Sciatic nerve (tissue), 2 donors: ENCODE measurements around the gene MB21D2. TPM values are rescaled to one million over a fixed set of nuclear protein-coding genes. Genes with fewer than 3 reads are reported as not detected.
"Not testable (repeated sequence)": the region's sequence is repeated elsewhere in the genome, so short reads cannot be mapped to it uniquely, and the experiment has no call there.

Experiments
- ATAC-seq: fragments of 200-7000 bp; cut with Tn5 transposase; one replicate; pipeline ENCODE4 v1.9.1; 2020; ENCODE audit warnings: mild to moderate bottlenecking, moderate library complexity
- DNase-seq: peaks from one replicate; pipeline ENCODE4 v3.0.0-alpha.2; 2020; ENCODE audit warnings: low spot score
- intact Hi-C: fragments of 100-400 bp; cut with DNase I; formaldehyde crosslinking; loops from one replicate; pipeline ENCODE4 v1.14.2; 2022
- total RNA-seq: library from RNA; stranded (reverse); fragmentation: NEBNext Ultra II Directional; extraction: Animal tissue kit (Norgen Biotek cat#: 25700); gene quantifications from one replicate; pipeline ENCODE4 v1.2.1, GENCODE V29; 2021
- donor health status: DM: no; HTN: no; CAD: no.
- donor health status: DM: no; HTN: no; CAD: no.

MB21D2 gene
- total RNA-seq, 1 donor from 2014 or later = 7.8 TPM

DNA sequence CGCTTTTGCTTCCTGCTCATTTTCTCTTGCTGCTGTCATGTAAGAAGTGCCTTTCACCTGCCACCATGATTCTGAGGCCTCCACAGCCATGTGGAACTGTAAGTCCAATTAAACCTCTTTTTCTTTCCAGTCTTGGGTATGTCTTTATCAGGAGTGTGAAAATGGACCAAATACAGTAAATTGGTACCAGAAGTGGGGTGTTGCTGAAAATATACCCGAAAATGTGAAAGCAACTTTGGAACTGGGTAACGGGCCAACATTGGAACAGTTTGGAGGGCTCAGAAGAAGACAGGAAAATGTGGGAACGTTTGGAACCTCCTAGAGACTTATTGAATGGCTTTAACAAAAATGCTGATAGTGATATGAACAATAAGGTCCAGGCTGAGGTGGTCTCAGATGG, 143.3 kb downstream of the MB21D2 start:
- ATAC-seq, intact Hi-C loops: not testable (repeated sequence)

DNA sequence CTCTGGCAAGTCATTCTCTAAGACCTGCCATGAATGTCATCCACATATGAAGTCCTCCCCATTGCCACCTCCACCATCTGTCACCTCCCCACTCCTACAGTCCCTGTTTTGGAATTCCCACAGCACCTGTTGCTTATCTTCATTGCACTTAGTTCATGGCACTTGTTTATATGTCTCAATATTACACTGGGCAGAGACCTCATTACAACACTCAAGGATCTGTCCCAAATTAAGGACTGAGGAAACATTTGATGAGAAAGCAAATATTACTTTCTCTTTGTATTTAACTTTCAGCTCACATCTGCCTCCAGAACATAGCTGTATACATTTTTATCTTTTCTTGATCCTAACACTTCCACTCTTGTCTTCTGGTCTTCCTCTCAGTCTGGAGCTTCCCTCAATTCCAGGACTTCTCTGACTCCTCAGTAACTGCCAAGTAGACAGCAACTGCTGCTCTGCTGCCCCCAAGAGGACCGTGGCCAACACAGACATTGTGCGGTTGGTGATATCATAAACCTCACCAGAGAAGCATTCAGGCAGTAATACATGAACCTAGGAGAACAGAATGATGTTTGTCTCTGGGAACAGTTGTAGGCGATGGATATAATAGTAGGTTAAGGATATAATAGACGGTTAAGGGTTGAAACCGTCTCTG, 145.3 kb downstream of the MB21D2 start:
- DNase-seq = no peak
- intact Hi-C loops = no loop called here
- no peak for ATAC-seq

More for the DNA sequence above, 143.3 kb downstream of the MB21D2 start:
- DNase-seq = not testable (repeated sequence)

DNA sequence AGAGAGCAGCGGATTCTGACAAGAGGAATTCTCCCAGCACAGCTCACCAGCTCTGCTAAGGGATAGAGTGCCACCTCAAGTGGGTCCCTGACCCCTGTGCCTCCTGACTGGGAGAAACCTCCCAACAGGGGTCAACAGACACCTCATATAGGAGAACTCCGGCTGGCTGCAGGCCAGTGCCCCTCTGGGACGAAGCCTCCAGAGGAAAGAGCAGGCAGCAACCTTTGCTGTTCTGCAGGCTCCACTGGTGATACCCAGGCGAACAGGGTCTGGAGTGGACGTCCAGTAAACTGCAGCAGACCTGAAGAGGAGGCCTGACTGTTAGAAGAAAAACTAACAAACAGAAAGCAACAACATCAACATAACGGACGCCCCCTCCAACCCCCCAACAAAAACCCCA, 159.0 kb downstream of the MB21D2 start:
- ATAC-seq (no peak), DNase-seq (no peak)
- intact Hi-C loops = no loop called here

DNA sequence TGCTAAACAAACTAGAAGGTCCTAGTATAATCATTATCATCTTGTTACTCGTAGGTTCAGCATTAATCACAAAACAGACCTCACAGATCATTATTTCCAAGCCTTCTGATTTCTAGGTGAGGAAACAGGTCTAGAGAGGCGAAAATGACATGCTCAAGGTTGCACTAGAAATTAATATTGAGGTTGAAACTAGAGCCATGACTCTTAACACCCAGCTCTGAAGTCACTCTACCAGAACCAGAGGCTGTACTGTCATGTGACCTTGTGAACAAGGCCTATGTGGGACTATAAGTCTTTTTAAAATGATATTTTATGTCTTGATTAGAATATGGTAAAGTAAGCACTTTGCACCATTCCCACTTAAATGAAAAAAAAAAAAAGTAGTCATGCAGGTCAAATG, 166.5 kb downstream of the MB21D2 start:
- DNase-seq = no peak
- ATAC-seq = no peak
- intact Hi-C loops = no loop called here

DNA sequence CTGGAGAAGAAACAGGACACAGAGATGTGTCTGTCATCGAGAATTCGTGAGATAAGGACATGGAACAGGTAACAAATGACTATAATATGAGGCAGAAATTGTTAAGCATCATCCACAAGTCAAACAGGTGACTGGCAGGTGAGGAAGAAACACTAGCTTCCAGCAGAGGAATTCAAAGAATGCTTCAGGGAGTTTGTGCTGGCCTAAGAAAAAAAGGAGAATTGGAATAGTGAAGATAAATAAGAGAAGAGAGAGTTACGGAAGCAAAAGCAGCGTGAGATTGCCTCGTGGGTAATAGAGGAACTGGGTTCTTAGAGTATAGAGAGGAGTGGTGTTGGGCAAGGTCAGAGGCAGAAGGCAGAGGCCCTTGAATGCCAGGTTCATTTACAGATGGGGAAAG, 167.5 kb downstream of the MB21D2 start:
- ATAC-seq (no peak), DNase-seq (no peak)
- intact Hi-C loops = no loop called here

DNA sequence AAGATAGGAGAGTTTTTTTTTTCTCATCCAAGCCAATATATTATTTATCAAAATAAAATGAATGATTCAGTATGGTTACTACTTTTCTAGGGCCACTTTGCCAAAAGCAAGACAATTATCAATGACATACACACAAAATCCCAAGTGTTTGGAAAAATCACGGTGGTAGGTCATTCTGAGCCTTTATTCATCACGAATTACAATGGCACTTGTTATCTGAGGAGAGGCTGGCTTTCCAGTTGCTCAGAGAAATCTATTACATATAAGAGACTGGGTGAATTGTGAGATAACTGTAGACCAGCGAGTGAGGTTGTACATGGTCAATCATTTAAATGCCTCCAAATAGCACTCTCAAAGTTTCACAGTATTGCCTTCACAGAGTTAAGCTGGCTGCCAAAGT, 169.9 kb downstream of the MB21D2 start:
- no peak for ATAC-seq
- intact Hi-C loops = no loop called here
- no peak for DNase-seq

DNA sequence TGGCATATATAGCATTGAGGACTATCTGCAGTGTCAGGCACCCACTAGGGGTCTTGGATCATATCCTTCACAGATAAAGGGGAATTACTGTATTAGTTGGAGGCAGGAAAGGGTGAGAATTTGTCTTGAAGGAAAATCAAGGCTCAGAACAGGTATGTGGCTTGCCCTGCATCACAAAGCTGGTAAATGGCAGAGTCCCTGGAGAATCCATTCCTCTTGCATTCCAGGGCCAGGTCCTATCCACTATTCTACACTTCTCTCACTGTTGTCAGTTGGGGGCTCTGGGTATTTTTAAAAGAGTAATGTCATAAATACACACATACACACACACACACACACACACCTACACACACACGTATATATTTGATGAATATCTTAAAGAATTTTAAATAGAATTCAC, 170.5 kb downstream of the MB21D2 start:
- DNase-seq = no peak
- intact Hi-C loops = no loop called here
- ATAC-seq = no peak

Other genes starting within 250 kb of the MB21D2 start
- 3.2 TPM for gene FGF12, start 190.3 kb downstream of the MB21D2 start, total RNA-seq